ENCODE results near the gene IDUA.

DNA sequence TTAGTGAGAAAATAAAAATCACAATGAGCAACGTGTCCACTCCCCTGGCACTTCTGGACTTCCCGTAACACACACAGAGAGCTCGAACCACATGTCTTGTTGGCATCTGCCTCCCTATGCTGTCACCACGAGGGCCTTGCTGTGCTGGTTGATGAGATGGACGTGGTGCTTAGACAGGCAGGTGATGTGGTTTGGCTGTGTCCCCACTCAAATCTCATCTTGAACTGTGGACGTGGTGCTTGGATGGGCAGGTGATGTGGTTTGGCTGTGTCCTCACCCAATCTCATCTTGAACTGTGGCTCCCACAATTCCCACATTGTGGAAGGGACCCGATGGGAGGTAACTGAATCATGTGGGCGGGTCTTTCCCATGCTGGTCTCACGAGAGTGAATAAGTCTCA, 64.6 kb downstream of the IDUA start:
- TF ChIP-seq, protein P1, sequence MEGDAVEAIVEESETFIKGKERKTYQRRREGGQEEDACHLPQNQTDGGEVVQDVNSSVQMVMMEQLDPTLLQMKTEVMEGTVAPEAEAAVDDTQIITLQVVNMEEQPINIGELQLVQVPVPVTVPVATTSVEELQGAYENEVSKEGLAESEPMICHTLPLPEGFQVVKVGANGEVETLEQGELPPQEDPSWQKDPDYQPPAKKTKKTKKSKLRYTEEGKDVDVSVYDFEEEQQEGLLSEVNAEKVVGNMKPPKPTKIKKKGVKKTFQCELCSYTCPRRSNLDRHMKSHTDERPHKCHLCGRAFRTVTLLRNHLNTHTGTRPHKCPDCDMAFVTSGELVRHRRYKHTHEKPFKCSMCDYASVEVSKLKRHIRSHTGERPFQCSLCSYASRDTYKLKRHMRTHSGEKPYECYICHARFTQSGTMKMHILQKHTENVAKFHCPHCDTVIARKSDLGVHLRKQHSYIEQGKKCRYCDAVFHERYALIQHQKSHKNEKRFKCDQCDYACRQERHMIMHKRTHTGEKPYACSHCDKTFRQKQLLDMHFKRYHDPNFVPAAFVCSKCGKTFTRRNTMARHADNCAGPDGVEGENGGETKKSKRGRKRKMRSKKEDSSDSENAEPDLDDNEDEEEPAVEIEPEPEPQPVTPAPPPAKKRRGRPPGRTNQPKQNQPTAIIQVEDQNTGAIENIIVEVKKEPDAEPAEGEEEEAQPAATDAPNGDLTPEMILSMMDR (conservative IDR thresholded peaks at IDR 0.05): no peak
- TF ChIP-seq EZH2 (IDR thresholded peaks at IDR 0.05; ENCODE audit: low read depth): no peak
